Hepatocyte (in vitro differentiated cells): Measurements from ENCODE around the gene ARMC3.

Experiments used
- EZH2 ChIP-seq: fragments of 200-600 bp; sonication (generic); IDR thresholded peaks from 2 replicates; pipeline ENCODE4 v1.6.1; 2016; ENCODE audit warnings: antibody characterized with exemption, mild to moderate bottlenecking, borderline replicate concordance
- TF ChIP-seq, protein P1 (sequence below): fragments of 200-600 bp; sonication (generic); IDR thresholded peaks from 2 replicates; pipeline ENCODE4 v1.5.1; 2016; ENCODE audit warnings: antibody characterized with exemption, mild to moderate bottlenecking; ENCODE audit not compliant: poor library complexity

DNA sequence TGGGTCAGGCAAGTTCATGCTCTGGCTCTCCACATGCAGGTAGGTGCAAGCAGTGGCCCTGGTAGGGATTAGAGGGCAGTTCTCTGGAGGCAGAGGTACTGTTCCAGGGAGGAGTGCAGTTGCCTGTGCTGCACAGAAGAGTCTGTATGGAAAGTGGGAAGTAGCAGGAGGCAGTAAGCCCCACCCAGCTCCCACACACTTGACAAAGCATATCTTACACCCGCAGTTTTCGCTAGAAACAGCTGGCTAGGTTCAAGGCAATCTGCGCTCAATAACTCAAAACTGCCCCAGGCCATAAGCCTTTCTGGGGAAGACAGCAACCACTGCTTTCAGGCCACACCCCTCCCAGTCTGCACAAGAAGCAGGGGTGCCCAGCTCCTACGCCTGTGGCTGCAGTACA is 33.1 kb upstream of the ARMC3 start:
- TF ChIP-seq, protein P1, sequence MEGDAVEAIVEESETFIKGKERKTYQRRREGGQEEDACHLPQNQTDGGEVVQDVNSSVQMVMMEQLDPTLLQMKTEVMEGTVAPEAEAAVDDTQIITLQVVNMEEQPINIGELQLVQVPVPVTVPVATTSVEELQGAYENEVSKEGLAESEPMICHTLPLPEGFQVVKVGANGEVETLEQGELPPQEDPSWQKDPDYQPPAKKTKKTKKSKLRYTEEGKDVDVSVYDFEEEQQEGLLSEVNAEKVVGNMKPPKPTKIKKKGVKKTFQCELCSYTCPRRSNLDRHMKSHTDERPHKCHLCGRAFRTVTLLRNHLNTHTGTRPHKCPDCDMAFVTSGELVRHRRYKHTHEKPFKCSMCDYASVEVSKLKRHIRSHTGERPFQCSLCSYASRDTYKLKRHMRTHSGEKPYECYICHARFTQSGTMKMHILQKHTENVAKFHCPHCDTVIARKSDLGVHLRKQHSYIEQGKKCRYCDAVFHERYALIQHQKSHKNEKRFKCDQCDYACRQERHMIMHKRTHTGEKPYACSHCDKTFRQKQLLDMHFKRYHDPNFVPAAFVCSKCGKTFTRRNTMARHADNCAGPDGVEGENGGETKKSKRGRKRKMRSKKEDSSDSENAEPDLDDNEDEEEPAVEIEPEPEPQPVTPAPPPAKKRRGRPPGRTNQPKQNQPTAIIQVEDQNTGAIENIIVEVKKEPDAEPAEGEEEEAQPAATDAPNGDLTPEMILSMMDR: no peak
- no peak for TF ChIP-seq EZH2
